Forelimb muscle (tissue), 1 donor: ENCODE data around the gene DPYD. TPM values are rescaled to one million over a fixed set of nuclear protein-coding genes. Genes with fewer than 3 reads are reported as not detected.

Experiments used
- DNase-seq: peaks from one replicate; pipeline ENCODE4 v3.0.0-alpha.2; 2013; ENCODE audit warnings: low read depth
- polyA plus RNA-seq: library from polyadenylated mRNA; unstranded; fragments of 120-200 nt; gene quantifications from one replicate; pipeline ENCODE4 v1.2.1, GENCODE V29; 2013; ENCODE audit not compliant: insufficient read length

The DPYD gene
- polyA plus RNA-seq, 1 donor = 8.1 TPM

GRCh38 chr1:97044159-97044760 is 876.6 kb downstream of the DPYD start:
- no peak for DNase-seq

GRCh38 chr1:97042551-97042950 is 878.3 kb downstream of the DPYD start:
- no peak for DNase-seq

- no peak for DNase-seq
These were observed 879.8 kb downstream of the DPYD start for GRCh38 chr1:97041026-97041425.

GRCh38 chr1:97038410-97038809 is 882.4 kb downstream of the DPYD start:
- no peak for DNase-seq

DNA sequence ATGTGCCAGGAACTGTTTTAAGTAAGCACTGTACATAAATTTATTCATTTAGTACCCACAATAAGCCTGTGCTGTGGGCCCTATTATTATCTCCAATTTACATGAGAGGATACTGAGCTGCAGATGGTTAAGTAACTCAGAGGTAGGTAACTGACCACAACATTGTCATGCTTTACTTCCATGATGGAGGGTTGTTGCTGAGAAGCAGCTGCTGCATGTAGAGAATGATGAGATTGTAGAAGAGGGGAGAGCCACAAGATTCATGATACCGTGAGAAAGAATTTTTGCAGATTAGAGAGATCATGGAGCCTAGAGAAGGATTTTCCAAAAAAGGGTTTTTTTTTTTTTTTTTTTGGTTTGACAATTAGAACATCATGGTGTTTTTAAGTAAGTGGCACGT is 886.2 kb downstream of the DPYD start:
- no peak for DNase-seq

GRCh38 chr1:97033949-97034348 is 886.9 kb downstream of the DPYD start:
- DNase-seq = no peak
